Measurements from ENCODE around the gene ENG.
"Not testable (repeated sequence)": the region's sequence is repeated elsewhere in the genome, so short reads cannot be mapped to it uniquely, and the experiment has no call there.

The ENG gene

GRCh38 chr9:127873223-127873691, 18.8 kb upstream of the ENG start:
- H3K9me3 Mint-ChIP-seq (ENCODE audit: low read depth), result no peaks in the 10 kb centered on the region
- H3K27ac Mint-ChIP-seq, result no peak overlapping the region
- no peak overlapping the region for H3K4me3 Mint-ChIP-seq
- no peaks in the 10 kb centered on the region for H3K36me3 Mint-ChIP-seq
- no peaks in the 10 kb centered on the region for H3K27me3 Mint-ChIP-seq
- peaks cover 3% of the 10 kb centered on the region for H3K4me1 Mint-ChIP-seq (ENCODE audit: low read depth)

GRCh38 chr9:127872369-127873222, 18.1 kb upstream of the ENG start:
- Mint-ChIP-seq H3K4me1 (ENCODE audit: low read depth) (peaks cover 3% of the 10 kb centered on the region), H3K4me3 (no peak overlapping the region), H3K36me3 (no peaks in the 10 kb centered on the region), H3K27me3 (no peaks in the 10 kb centered on the region), H3K9me3 (ENCODE audit: low read depth) (no peaks in the 10 kb centered on the region), H3K27ac (no peak overlapping the region)

DNA sequence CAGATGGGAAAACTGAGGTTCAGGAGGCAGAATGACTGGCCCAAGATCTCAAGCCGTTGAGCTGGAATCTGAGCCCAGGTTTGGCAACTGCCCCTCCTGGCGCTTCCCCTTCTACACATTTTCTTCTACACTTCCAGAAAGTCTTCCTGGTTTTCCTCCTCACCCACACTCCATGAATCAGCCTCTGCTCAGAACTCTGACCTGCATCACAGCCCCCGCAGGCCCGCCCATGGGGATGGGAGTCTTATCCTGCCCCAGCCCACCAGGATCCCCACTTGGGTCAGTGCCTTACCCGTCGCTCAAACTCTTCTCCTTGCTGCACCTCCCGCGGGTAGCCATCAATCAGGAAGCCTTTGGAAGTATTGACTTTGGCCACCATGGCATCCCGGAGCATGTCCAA, 17.1 kb upstream of the ENG start:
- H3K27ac Mint-ChIP-seq, result no peak overlapping the region
- no peaks in the 10 kb centered on the region for H3K36me3 Mint-ChIP-seq
- H3K9me3 Mint-ChIP-seq (ENCODE audit: low read depth), result no peaks in the 10 kb centered on the region
- no peak overlapping the region for H3K4me3 Mint-ChIP-seq
- H3K4me1 Mint-ChIP-seq (ENCODE audit: low read depth), result no peaks in the 10 kb centered on the region
- H3K27me3 Mint-ChIP-seq, result no peaks in the 10 kb centered on the region

- Mint-ChIP-seq H3K27me3 (no peaks in the 10 kb centered on the region), H3K9me3 (ENCODE audit: low read depth) (no peaks in the 10 kb centered on the region), H3K4me3 (no peak overlapping the region), H3K4me1 (ENCODE audit: low read depth) (peaks cover 1% of the 10 kb centered on the region), H3K36me3 (peaks cover under 1% of the 10 kb centered on the region), H3K27ac (no peak overlapping the region)
These were observed 16.4 kb upstream of the ENG start for GRCh38 chr9:127870887-127871286.

GRCh38 chr9:127870153-127870491, 15.7 kb upstream of the ENG start:
- H3K27ac Mint-ChIP-seq; H3K36me3 Mint-ChIP-seq; H3K9me3 Mint-ChIP-seq (ENCODE audit: low read depth); H3K27me3 Mint-ChIP-seq; H3K4me1 Mint-ChIP-seq (ENCODE audit: low read depth); H3K4me3 Mint-ChIP-seq: not testable (repeated sequence)

DNA sequence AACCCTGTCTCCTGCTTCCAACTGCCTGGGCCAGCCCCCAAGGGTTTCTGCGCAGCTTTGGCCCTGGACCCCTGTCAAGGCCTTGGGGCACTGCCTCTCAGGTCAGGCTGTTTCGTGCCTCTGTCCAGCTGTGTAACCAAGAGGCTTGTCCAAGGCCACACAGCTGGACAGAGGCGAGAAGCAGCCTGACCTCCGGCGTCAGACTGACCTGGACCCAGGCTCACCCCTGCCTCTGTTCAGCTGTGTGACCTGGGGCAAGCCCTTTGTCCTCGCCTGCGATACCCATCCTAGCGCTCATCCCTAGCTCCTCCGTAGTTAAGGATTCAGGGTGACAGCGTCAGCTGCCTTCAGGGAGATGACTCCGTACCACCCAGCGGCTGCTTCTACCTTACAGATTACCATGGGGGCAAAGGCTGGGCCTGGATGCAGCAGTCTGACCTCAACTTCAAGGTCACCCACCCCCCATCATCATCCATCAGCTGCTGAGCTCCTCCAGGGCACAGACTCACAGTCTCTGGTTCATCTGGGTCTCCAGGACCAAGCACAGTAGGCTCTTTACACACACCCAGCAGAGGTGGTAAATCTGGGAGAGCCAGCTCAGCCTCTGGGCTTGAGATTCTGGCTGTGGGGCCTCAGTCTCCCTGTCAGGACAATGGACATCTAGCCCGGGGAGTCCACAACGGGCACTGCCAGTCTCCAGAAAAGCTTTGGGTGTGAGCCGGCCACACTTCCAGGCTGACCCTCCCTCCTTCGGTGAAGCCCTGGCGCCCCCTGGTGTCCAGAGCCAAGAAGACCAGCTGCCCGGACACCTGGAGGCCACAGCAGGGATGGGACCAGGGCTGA, 15.1 kb upstream of the ENG start:
- Mint-ChIP-seq H3K4me1 (ENCODE audit: low read depth) (peaks cover 15% of the 10 kb centered on the region), H3K36me3 (peaks cover 3% of the 10 kb centered on the region), H3K4me3 (no peak overlapping the region), H3K27me3 (no peaks in the 10 kb centered on the region), H3K9me3 (ENCODE audit: low read depth) (no peaks in the 10 kb centered on the region), H3K27ac (no peak overlapping the region)

GRCh38 chr9:127868278-127868902, 13.9 kb upstream of the ENG start:
- Mint-ChIP-seq H3K36me3 (peaks cover 3% of the 10 kb centered on the region), H3K4me3 (no peak overlapping the region), H3K27ac (no peak overlapping the region), H3K4me1 (ENCODE audit: low read depth) (peaks cover 16% of the 10 kb centered on the region), H3K27me3 (no peaks in the 10 kb centered on the region), H3K9me3 (ENCODE audit: low read depth) (no peaks in the 10 kb centered on the region)

- H3K4me3 Mint-ChIP-seq, result no peak overlapping the region
- no peaks in the 10 kb centered on the region for H3K9me3 Mint-ChIP-seq (ENCODE audit: low read depth)
- no peaks in the 10 kb centered on the region for H3K27me3 Mint-ChIP-seq
- no peak overlapping the region for H3K27ac Mint-ChIP-seq
- peaks cover 3% of the 10 kb centered on the region for H3K36me3 Mint-ChIP-seq
- peaks cover 23% of the 10 kb centered on the region for H3K4me1 Mint-ChIP-seq (ENCODE audit: low read depth)
These were observed 13.2 kb upstream of the ENG start for GRCh38 chr9:127867356-127868277.

- Mint-ChIP-seq H3K36me3 (peaks cover 3% of the 10 kb centered on the region), H3K27ac (no peak overlapping the region), H3K27me3 (no peaks in the 10 kb centered on the region), H3K4me1 (ENCODE audit: low read depth) (peaks cover 30% of the 10 kb centered on the region), H3K4me3 (no peak overlapping the region), H3K9me3 (ENCODE audit: low read depth) (no peaks in the 10 kb centered on the region)
These were observed 12.1 kb upstream of the ENG start for GRCh38 chr9:127866535-127866934.

DNA sequence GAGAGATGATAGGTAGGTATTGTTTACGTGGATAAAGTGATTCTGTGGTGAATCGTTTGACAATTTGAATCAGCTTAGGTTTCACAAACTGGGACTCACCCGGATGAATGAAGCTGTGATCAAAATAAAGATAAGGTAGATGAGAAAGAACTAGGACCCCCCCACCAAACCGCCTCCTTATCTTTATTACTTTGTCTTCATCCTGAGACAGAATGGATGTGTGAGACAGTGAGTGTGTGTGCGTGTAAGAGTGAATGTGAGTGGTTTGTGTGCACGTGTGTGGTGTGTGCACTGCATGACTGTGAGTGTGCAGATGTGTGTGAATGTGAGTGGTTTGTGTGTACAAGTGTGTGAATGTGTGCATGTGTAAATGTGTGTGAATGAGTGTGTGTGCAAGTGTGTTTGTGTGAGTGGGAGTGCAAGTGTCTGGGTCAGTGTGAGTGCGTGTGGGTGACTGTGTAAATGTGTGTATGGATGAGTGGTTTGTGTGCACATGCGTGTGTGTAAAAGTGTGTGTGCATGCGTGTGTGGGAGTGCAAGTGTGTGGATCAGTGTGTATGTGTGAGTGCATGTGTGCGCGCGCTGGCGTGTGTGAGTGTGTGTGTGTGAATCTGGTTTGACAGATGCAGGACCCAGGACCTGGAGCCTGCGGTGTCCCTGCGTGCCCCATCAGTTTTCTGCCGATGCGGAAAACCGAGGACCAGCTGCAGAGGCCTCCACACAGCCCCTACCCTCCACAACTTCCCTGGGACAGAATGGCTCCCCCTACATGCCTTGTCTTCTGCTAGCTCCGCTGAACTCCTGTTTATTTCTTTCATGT, 11.4 kb upstream of the ENG start:
- H3K27ac Mint-ChIP-seq, result peak overlapping the region; percentile 75
- H3K27me3 Mint-ChIP-seq, result no peaks in the 10 kb centered on the region
- H3K36me3 Mint-ChIP-seq, result peaks cover 3% of the 10 kb centered on the region
- H3K9me3 Mint-ChIP-seq (ENCODE audit: low read depth), result no peaks in the 10 kb centered on the region
- peak overlapping the region; percentile 18 for H3K4me3 Mint-ChIP-seq
- peaks cover 36% of the 10 kb centered on the region for H3K4me1 Mint-ChIP-seq (ENCODE audit: low read depth)

DNA sequence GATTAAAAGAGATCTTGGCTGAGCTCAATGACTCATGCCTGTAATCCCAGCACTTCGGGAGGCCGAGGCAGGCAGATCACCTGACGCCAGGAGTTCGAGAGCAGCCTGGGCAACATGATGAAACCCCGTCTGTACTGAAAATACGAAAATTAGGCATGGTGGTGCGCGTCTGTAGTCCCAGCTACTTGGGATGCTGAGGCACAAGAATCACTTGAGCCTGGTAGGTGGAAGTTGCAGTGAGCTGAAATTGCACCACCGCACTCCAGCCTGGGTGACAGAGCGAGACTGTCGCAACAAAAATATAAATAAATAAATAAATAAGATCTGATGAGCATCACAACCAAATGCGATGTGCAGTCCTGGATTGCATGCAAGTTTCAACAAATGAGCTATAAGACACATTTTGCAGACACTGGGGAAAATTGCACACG, 8.7 kb upstream of the ENG start:
- Mint-ChIP-seq H3K27ac (peak overlapping the region; percentile 85), H3K36me3 (peaks cover 3% of the 10 kb centered on the region), H3K27me3 (no peaks in the 10 kb centered on the region), H3K9me3 (ENCODE audit: low read depth) (no peaks in the 10 kb centered on the region), H3K4me3 (no peak overlapping the region), H3K4me1 (ENCODE audit: low read depth) (peaks cover 43% of the 10 kb centered on the region)

DNA sequence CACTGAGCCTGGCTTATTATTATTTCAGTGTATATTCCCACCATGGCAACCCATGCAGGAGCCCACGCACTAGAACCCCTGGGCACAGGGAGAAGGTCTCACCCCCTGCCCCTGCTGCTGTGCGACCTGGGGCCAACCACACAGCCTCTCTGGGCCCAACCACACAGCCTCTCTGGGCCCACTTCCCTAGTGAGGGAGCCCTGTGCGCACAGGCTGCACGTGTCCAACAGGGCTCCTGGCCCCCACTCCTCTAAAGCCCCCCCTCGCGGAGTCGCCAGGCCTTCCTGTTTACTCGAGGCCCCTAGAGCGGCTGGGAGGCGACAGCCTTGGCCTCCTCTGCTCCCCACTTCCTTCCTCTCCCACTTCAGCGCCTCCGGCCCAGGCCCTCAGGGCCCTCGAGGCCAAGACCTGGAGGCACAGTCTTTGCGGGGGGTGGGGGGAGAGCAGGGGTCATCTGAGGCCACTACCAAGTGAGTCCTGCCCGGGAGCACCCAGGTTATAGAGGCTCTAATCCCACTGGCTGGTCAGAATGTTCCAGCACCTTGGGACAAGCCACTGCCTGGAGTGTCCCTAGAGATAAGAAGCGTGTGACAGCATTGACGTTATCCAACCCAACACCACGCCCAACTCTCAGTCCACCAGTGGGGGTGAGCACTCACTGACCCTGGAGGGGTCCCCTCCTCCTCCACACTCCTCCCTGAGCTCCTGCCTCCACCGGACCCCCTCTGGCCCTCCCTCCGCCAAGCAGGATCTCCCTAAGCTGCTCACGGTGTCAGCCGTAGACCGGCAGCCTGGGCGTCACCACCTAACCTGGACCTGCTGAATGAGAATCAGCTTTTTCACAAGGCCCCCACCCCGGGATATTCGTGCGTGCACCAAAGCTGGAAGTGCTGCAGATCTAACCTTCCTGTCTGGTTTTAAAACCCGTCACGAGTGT, 7.9 kb upstream of the ENG start:
- Mint-ChIP-seq H3K9me3 (ENCODE audit: low read depth) (no peaks in the 10 kb centered on the region), H3K27ac (peak overlapping the region; percentile 85), H3K4me3 (peak overlapping the region; percentile 23), H3K27me3 (no peaks in the 10 kb centered on the region), H3K4me1 (ENCODE audit: low read depth) (peaks cover 47% of the 10 kb centered on the region), H3K36me3 (peaks cover 3% of the 10 kb centered on the region)

DNA sequence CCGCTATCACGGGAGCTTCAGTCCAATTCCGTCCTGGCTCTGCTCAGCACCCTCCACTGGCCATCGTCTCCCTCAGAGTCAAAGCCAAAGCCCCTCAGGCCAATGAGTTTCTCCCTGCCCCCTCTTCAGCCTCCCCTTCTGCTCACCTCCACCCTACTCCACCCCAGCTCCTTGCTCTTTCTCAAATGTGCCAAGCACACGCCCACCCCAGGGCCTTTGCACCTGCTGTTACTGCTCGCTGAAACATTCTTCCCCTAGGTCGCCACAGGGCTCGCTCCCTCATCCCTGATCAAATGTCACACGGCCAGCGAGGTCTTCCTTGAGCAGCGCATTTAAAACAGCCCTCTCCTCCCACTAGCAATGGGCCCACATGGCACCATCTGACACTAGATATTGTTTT, 6.3 kb upstream of the ENG start:
- H3K4me3 Mint-ChIP-seq, result peak overlapping the region; percentile 5

More for the DNA sequence above, 6.3 kb upstream of the ENG start:
- peak overlapping the region; percentile 16 for H3K27ac Mint-ChIP-seq
- peaks cover 48% of the 10 kb centered on the region for H3K4me1 Mint-ChIP-seq (ENCODE audit: low read depth)
- no peaks in the 10 kb centered on the region for H3K9me3 Mint-ChIP-seq (ENCODE audit: low read depth)
- peaks cover 1% of the 10 kb centered on the region for H3K36me3 Mint-ChIP-seq
- no peaks in the 10 kb centered on the region for H3K27me3 Mint-ChIP-seq
